GM10248 (cell line): ENCODE results near the gene TRIP6.

Experiments
- CTCF ChIA-PET: fragments of 300-600 bp; sonication (Branson Sonifier 250); formaldehyde crosslinking; extraction: SDS; loops from one replicate; lab custom pipeline; 2021; ENCODE audit warnings: antibody characterized with exemption; lab: Yijun Ruan, JAX
- POLR2A ChIA-PET: fragments of 350-650 bp; sonication (Branson Sonifier 250); formaldehyde crosslinking; extraction: SDS; loops from one replicate; lab custom pipeline; 2020; ENCODE audit warnings: antibody characterized with exemption; lab: Yijun Ruan, JAX
- DNase-seq: peaks from one replicate; pipeline ENCODE4 v3.0.0; 2012; ENCODE audit errors: extremely low spot score
- CTCF ChIP-seq: IDR thresholded peaks from 2 replicates; pipeline ENCODE4 v1.5.1; 2012; ENCODE audit warnings: mild to moderate bottlenecking, low read depth; ENCODE audit errors: extremely low read depth, missing control alignments, control extremely low read depth

TRIP6 gene

GRCh38 chr7:100921039-100921438 is 53.9 kb downstream of the TRIP6 start:
- POLR2A ChIA-PET = no interaction called here
- TF ChIP-seq CTCF = no peak
- DNase-seq = no peak
- CTCF ChIA-PET = interaction anchor here (1.0 kb wide), 1 partner anchor 195 kb away, joined by 3 read pairs; no protein-coding TSS in a partner anchor
